NB4 (cell line): ENCODE measurements around the gene MST1.

ENCODE experiments used
- DNase-seq: peaks from one replicate; pipeline ENCODE4 v3.0.0; 2010; ENCODE audit warnings: low read depth
- H3K4me3 ChIP-seq: one replicate; pipeline ENCODE4 v1.5.1; 2011; ENCODE audit warnings: mild to moderate bottlenecking, low read depth, low read length, moderate library complexity
- CTCF ChIP-seq: IDR thresholded peaks from one replicate; pipeline ENCODE4 v1.5.1; 2012; ENCODE audit warnings: low read depth, low read length
- MAX ChIP-seq: IDR thresholded peaks from 2 replicates; pipeline ENCODE4 v1.6.1; 2011; ENCODE audit warnings: low read depth, low read length
- MYC ChIP-seq: IDR thresholded peaks from 2 replicates; pipeline ENCODE4 v1.6.1; 2011; ENCODE audit warnings: low read depth, low read length
- POLR2A ChIP-seq: IDR thresholded peaks from 2 replicates; pipeline ENCODE4 v1.6.1; 2011; ENCODE audit warnings: mild to moderate bottlenecking; ENCODE audit not compliant: insufficient read length; ENCODE audit errors: extremely low read depth

Gene MST1

GRCh38 chr3:49654176-49654825 lies 35.0 kb downstream of the MST1 start:
- TF ChIP-seq MAX (no peak), CTCF (no peak)
- DNase-seq = no peak
- no peak overlapping the region for H3K4me3 ChIP-seq

- TF ChIP-seq MYC = no peak
- no peak for TF ChIP-seq CTCF
- TF ChIP-seq POLR2A = no peak
- no peak for TF ChIP-seq MAX
- DNase-seq = no peak
- no peak overlapping the region for H3K4me3 ChIP-seq
These were observed 35.7 kb downstream of the MST1 start for GRCh38 chr3:49653621-49654020.

- no peak for TF ChIP-seq MAX
- TF ChIP-seq POLR2A = no peak
- TF ChIP-seq CTCF = no peak
- no peak for TF ChIP-seq MYC
- no peak overlapping the region for H3K4me3 ChIP-seq
- DNase-seq = no peak
These were observed 36.3 kb downstream of the MST1 start for GRCh38 chr3:49652903-49653415.

- no peak for TF ChIP-seq CTCF
- no peak for TF ChIP-seq MAX
- no peak for TF ChIP-seq POLR2A
- no peak for TF ChIP-seq MYC
- H3K4me3 ChIP-seq = no peak overlapping the region
- DNase-seq = no peak
These were observed 36.9 kb downstream of the MST1 start for GRCh38 chr3:49652218-49652902.

GRCh38 chr3:49650637-49651036 lies 38.6 kb downstream of the MST1 start:
- DNase-seq = no peak
- TF ChIP-seq POLR2A (no peak), MAX (no peak), MYC (no peak), CTCF (no peak)
- no peak overlapping the region for H3K4me3 ChIP-seq
